ENCODE measurements around the gene INTS15. TPM values are rescaled to one million over a fixed set of nuclear protein-coding genes. Genes with fewer than 3 reads are reported as not detected.

Gene INTS15
- total and polyA plus RNA-seq, 4 donors = 13.8 to 34.5 (median 22.4) TPM

DNA sequence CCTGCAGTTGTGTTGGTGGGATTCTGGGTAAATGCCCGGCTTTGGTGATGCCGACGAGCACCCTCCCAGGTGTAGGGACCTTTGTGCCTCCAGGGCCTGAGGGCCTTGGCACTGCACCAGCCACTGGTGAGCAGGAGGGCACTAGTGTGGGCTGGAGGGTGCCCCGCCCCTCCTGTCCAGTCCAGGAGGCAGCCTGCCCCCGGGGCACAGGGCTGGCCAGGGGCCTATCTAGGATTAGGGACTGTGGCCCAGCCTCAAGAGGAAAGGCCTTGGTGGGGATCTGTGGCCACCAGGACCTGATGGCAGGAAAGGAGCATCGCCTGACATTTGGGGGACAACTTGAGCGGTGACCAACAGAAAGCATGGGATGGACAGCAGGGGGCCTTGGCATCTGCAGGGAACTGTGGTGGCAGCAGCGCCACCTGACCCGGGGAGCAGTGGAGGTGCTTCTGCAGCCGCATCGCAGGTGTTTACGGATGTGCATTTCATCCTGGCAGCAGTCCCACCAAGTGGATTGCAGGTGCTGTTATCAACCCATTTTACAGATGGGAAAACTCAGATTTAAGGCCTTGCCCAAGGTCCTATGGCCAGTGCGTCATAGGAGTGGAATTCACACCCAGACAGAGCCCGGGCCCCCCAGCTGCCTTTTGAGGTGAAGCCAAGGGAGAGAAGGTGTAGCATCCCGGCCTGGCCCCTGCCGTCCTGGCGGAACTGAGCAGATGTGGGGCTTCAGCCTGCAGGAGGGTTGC lies 58.4 kb downstream of the INTS15 start:
- WGBS, 2 donors = 94 to 95% methylated on average over 17 of the region's 17 CpGs
- H3K4me3 ChIP-seq = no peak overlapping the region
- H3K9me3 ChIP-seq (ENCODE audit: control insufficient read depth in 4 of 4, insufficient read depth in 3 of 4, low read length in 3 of 4) = peaks cover 0 to 22% (median 0%) of the 10 kb centered on the region in 4 donors
- no peak overlapping the region for H3K27ac ChIP-seq (ENCODE audit: low read depth in 1 of 2, low read length in 1 of 2)
- DNase-seq (no peak), ATAC-seq (ENCODE audit: insufficient read depth, low FRiP score) (no peak)
- H3K27me3 ChIP-seq (ENCODE audit: control insufficient read depth in 3 of 3, insufficient read depth in 3 of 3, low read length in 2 of 3) = no peaks in the 10 kb centered on the region
- H3K4me1 ChIP-seq (ENCODE audit: control insufficient read depth in 5 of 5, insufficient read depth in 5 of 5, low read length in 5 of 5) = no peaks in the 10 kb centered on the region
- peaks cover 15 to 82% (median 42%) of the 10 kb centered on the region in 4 donors for H3K36me3 ChIP-seq (ENCODE audit: control insufficient read depth in 4 of 4, insufficient read depth in 4 of 4, low read length in 4 of 4)
- no peak overlapping the region for H3K9ac ChIP-seq (ENCODE audit: insufficient read depth in 1 of 2, low read length in 2 of 2)
- TF ChIP-seq, protein P1, sequence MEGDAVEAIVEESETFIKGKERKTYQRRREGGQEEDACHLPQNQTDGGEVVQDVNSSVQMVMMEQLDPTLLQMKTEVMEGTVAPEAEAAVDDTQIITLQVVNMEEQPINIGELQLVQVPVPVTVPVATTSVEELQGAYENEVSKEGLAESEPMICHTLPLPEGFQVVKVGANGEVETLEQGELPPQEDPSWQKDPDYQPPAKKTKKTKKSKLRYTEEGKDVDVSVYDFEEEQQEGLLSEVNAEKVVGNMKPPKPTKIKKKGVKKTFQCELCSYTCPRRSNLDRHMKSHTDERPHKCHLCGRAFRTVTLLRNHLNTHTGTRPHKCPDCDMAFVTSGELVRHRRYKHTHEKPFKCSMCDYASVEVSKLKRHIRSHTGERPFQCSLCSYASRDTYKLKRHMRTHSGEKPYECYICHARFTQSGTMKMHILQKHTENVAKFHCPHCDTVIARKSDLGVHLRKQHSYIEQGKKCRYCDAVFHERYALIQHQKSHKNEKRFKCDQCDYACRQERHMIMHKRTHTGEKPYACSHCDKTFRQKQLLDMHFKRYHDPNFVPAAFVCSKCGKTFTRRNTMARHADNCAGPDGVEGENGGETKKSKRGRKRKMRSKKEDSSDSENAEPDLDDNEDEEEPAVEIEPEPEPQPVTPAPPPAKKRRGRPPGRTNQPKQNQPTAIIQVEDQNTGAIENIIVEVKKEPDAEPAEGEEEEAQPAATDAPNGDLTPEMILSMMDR (IDR thresholded peaks at IDR 0.05; ENCODE audit: control extremely low read depth, extremely low read depth) = no peak

DNA sequence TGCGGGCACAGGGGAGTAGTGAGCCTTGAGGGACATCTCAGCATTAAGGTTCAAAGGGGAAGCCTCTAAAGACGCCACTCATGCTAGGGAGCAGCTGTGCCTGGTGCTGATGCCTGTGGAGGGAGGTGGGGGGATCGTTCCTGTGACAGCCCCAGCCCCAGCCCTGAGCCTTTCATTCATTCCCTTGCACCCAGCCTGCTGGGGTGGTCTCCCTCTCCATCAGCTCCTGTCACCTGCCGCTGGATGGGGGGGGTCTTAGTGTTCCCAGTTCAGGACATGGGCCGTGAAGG lies 58.9 kb downstream of the INTS15 start:
- H3K4me3 ChIP-seq = no peak overlapping the region
- H3K36me3 ChIP-seq (ENCODE audit: control insufficient read depth in 4 of 4, insufficient read depth in 4 of 4, low read length in 4 of 4) = peaks cover 12 to 82% (median 41%) of the 10 kb centered on the region in 4 donors
- no peak for ATAC-seq (ENCODE audit: insufficient read depth, low FRiP score)
- 91 to 95% methylated on average over 5 of the region's 5 CpGs for WGBS, 2 donors
- H3K9me3 ChIP-seq (ENCODE audit: control insufficient read depth in 4 of 4, insufficient read depth in 3 of 4, low read length in 3 of 4) = peaks cover 0 to 26% (median 0%) of the 10 kb centered on the region in 4 donors
- H3K4me1 ChIP-seq (ENCODE audit: control insufficient read depth in 5 of 5, insufficient read depth in 5 of 5, low read length in 5 of 5) = no peaks in the 10 kb centered on the region
- H3K9ac ChIP-seq (ENCODE audit: insufficient read depth in 1 of 2, low read length in 2 of 2) = no peak overlapping the region
- DNase-seq = no peak
- no peaks in the 10 kb centered on the region for H3K27me3 ChIP-seq (ENCODE audit: control insufficient read depth in 3 of 3, insufficient read depth in 3 of 3, low read length in 2 of 3)
- TF ChIP-seq, protein P1 (IDR thresholded peaks at IDR 0.05; ENCODE audit: control extremely low read depth, extremely low read depth) = no peak
- H3K27ac ChIP-seq (ENCODE audit: low read depth in 1 of 2, low read length in 1 of 2) = no peak overlapping the region

GRCh38 chr7:6649241-6649961 lies 59.6 kb downstream of the INTS15 start:
- peaks cover 12 to 82% (median 38%) of the 10 kb centered on the region in 4 donors for H3K36me3 ChIP-seq (ENCODE audit: control insufficient read depth in 4 of 4, insufficient read depth in 4 of 4, low read length in 4 of 4)
- no peak for ATAC-seq (ENCODE audit: insufficient read depth, low FRiP score)

More at GRCh38 chr7:6649241-6649961, 59.6 kb downstream of the INTS15 start:
- TF ChIP-seq, protein P1 (IDR thresholded peaks at IDR 0.05; ENCODE audit: control extremely low read depth, extremely low read depth) = no peak
- no peak overlapping the region for H3K4me3 ChIP-seq
- H3K27me3 ChIP-seq (ENCODE audit: control insufficient read depth in 3 of 3, insufficient read depth in 3 of 3, low read length in 2 of 3) = no peaks in the 10 kb centered on the region
- H3K4me1 ChIP-seq (ENCODE audit: control insufficient read depth in 5 of 5, insufficient read depth in 5 of 5, low read length in 5 of 5) = no peaks in the 10 kb centered on the region
- 84 to 92% methylated on average over 13 of the region's 13 CpGs for whole genome bisulfite sequencing, 2 donors
- no peak overlapping the region for H3K27ac ChIP-seq (ENCODE audit: low read depth in 1 of 2, low read length in 1 of 2)
- no peak for DNase-seq
- no peak overlapping the region for H3K9ac ChIP-seq (ENCODE audit: insufficient read depth in 1 of 2, low read length in 2 of 2)
- peaks cover 0 to 31% (median 0%) of the 10 kb centered on the region in 4 donors for H3K9me3 ChIP-seq (ENCODE audit: control insufficient read depth in 4 of 4, insufficient read depth in 3 of 4, low read length in 3 of 4)

Measured in lung (tissue), 12 donors.